Transverse colon (tissue), 4 donors: ENCODE measurements around the gene DCP1B. TPM values are rescaled to one million over a fixed set of nuclear protein-coding genes. Genes with fewer than 3 reads are reported as not detected.

Experiments used
- DNase-seq: peaks from one replicate; pipeline ENCODE4 v3.0.0-alpha.2; 2019
- H3K27ac ChIP-seq, 4 donors: fragments of 200-600 bp; sonication (generic); 2 replicates each; pipeline ENCODE4 v1.5.1; 2016 to 2018; ENCODE audit warnings: inconsistent platforms in 4 of 4
- H3K27me3 ChIP-seq: fragments of 200-600 bp; sonication (generic); 2 replicates; pipeline ENCODE4 v1.5.1; 2017; ENCODE audit warnings: inconsistent platforms
- H3K36me3 ChIP-seq, 4 donors: fragments of 200-600 bp; sonication (generic); 2 replicates each; pipeline ENCODE4 v1.5.1; 2017 to 2019; ENCODE audit warnings: inconsistent platforms in 4 of 4
- H3K4me1 ChIP-seq, 4 donors: fragments of 200-600 bp; sonication (generic); 2 replicates each; pipeline ENCODE4 v1.5.1; 2017 to 2020; ENCODE audit warnings: inconsistent platforms in 4 of 4
- H3K4me3 ChIP-seq, 4 donors: fragments of 200-600 bp; sonication (generic); 1 replicate in 1 of 4; 2 replicates in 3 of 4; pipeline versions ENCODE4 v1.5.1 to v1.6.1; 2017 to 2019; ENCODE audit warnings: inconsistent platforms in 4 of 4
- H3K9me3 ChIP-seq, 2 donors: fragments of 200-600 bp; sonication (generic); 2 replicates each; pipeline ENCODE4 v1.5.1; 2017 to 2019; ENCODE audit warnings: inconsistent platforms in 2 of 2
- CTCF ChIP-seq, 5 experiments: fragments of 200-600 bp in 3 of 5; fragments of 450-650 bp in 2 of 5; sonication (generic) in 3 of 5; IDR thresholded peaks; 1 replicate in 2 of 5; 2 replicates in 3 of 5; pipeline ENCODE4 v1.5.1; 2016 to 2017; ENCODE audit warnings: antibody characterized with exemption in 5 of 5, inconsistent platforms in 3 of 5, mild to moderate bottlenecking in 2 of 5, moderate library complexity in 1 of 5
- EP300 ChIP-seq: sonication (generic); formaldehyde crosslinking; IDR thresholded peaks from one replicate; pipeline ENCODE4 v1.6.1; 2017; ENCODE audit warnings: antibody characterized with exemption, low read depth
- POLR2A ChIP-seq: fragments of 450-650 bp; IDR thresholded peaks from one replicate; pipeline ENCODE4 v1.6.1; 2016; ENCODE audit warnings: antibody characterized with exemption, mild to moderate bottlenecking, moderate library complexity
- POLR2AphosphoS5 ChIP-seq, 3 donors: sonication (generic); formaldehyde crosslinking; IDR thresholded peaks; one replicate each; pipeline ENCODE4 v1.6.1; 2016; ENCODE audit warnings: antibody characterized with exemption in 3 of 3
- WGBS, 2 donors: methylation state at CpG; one replicate each; pipeline ENCODE4 v1.1.5; 2018; ENCODE audit warnings: low coverage in 1 of 2; 5-methylcytosine and 5-hydroxymethylcytosine counted together
- in situ Hi-C, 4 donors: fragments of 200-750 bp; cut with MboI; loops; one replicate each; pipeline versions ENCODE4 v1.15.0 to v1.15.1; 2017; ENCODE audit warnings: low sequenced_read_pairs in 3 of 4, low pct_ligation_motif_present in 1 of 4, low pct_unique_long_range_greater_than_20kb in 1 of 4
- intact Hi-C: fragments of 100-400 bp; cut with DNase I; formaldehyde crosslinking; loops from one replicate; pipeline ENCODE4 v1.15.1; 2023; ENCODE audit warnings: low total_unique reads
- total RNA-seq, 4 donors: library from RNA; depleted of rRNA; stranded (reverse); fragments of >200 nt; gene quantifications; one replicate each; pipeline ENCODE4 v1.1.0, GENCODE V29; 2016

The DCP1B gene
- total RNA-seq, 4 donors from 2014 or later: 17.3 to 26.2 (median 20.6) TPM

GRCh38 chr12:1919284-1919683 lies 85.0 kb downstream of the DCP1B start:
- H3K4me1 ChIP-seq: peaks cover 0 to 5% (median 2%) of the 10 kb centered on the region in 4 donors
- TF ChIP-seq CTCF (IDR thresholded peaks at IDR 0.05) (no peak), POLR2AphosphoS5 (IDR thresholded peaks at IDR 0.05) (no peak), POLR2A (no peak), EP300 (no peak)
- WGBS, 2 donors: 83 to 85% methylated on average over 1 to 5 of the region's 5 CpGs
- no peaks in the 10 kb centered on the region for H3K9me3 ChIP-seq
- in situ Hi-C loops (no loop called here), intact Hi-C loops (loop anchor here (5.0 kb wide), 1 partner anchor 112 kb away; no protein-coding TSS in a partner anchor)
- H3K36me3 ChIP-seq: no peaks in the 10 kb centered on the region
- H3K4me3 ChIP-seq: no peak overlapping the region
- H3K27me3 ChIP-seq: peaks cover 3% of the 10 kb centered on the region
- no peak overlapping the region for H3K27ac ChIP-seq
- DNase-seq: no peak

- peaks cover 0 to 5% (median 2%) of the 10 kb centered on the region in 4 donors for H3K4me1 ChIP-seq
- DNase-seq: no peak
- WGBS, 2 donors: 81% methylated on average over 6 of the region's 6 CpGs; no CpG with 5 or more reads in 1 of the 2 donors
- peak overlapping the region in 1 of 4 donors; percentile 25 for H3K4me3 ChIP-seq
- H3K9me3 ChIP-seq: no peaks in the 10 kb centered on the region
- no peaks in the 10 kb centered on the region for H3K36me3 ChIP-seq
- in situ Hi-C loops (no loop called here), intact Hi-C loops (loop anchor here (5.0 kb wide), 1 partner anchor 112 kb away; no protein-coding TSS in a partner anchor)
- peaks cover 3% of the 10 kb centered on the region for H3K27me3 ChIP-seq
- peak overlapping the region in 1 of 4 donors; percentile 68 for H3K27ac ChIP-seq
- TF ChIP-seq CTCF (IDR thresholded peaks at IDR 0.05) (no peak), POLR2AphosphoS5 (IDR thresholded peaks at IDR 0.05) (no peak), POLR2A (no peak), EP300 (no peak)
These were observed 85.4 kb downstream of the DCP1B start for GRCh38 chr12:1918884-1919236.

- Histone ChIP-seq H3K4me1 (peaks cover 0 to 5% (median 2%) of the 10 kb centered on the region in 4 donors), H3K4me3 (peak within 1 kb of the TSS in 1 of 4 donors; percentile 25), H3K36me3 (no peaks in the 10 kb centered on the region), H3K27me3 (peaks cover 3% of the 10 kb centered on the region), H3K27ac (peak within 1 kb of the TSS; percentile 8 to 68 (median 37)), H3K9me3 (no peaks in the 10 kb centered on the region)
- intact Hi-C loops: loop anchor here (5.0 kb wide), 1 partner anchor 111 kb away; no protein-coding TSS in a partner anchor
- TF ChIP-seq EP300 (no peak), POLR2A (no peak), CTCF (IDR thresholded peaks at IDR 0.05) (no peak)
- 68 to 74% methylated on average over 6 to 18 of the region's 18 CpGs for WGBS, 2 donors
- DNase-seq: no peak
- in situ Hi-C loops: no loop called here
These were observed 86.0 kb downstream of the DCP1B start, which contains the start of gene CACNA2D4 for GRCh38 chr12:1918081-1918883. Gene CACNA2D4 (minus strand): TSS chr12:1918652. CDS start chr12:1918473, 179 bp downstream.

GRCh38 chr12:1917172-1918070 lies 86.8 kb downstream of the DCP1B start:
- no peak for DNase-seq
- 74 to 79% methylated on average over 9 to 22 of the region's 22 CpGs for WGBS, 2 donors
- in situ Hi-C loops: no loop called here
- Histone ChIP-seq H3K4me1 (peaks cover 0 to 5% (median 2%) of the 10 kb centered on the region in 4 donors), H3K27ac (peak overlapping the region in 3 of 4 donors; percentile 8 to 68 (median 53)), H3K9me3 (no peaks in the 10 kb centered on the region), H3K27me3 (peaks cover under 1% of the 10 kb centered on the region), H3K36me3 (no peaks in the 10 kb centered on the region), H3K4me3 (peak overlapping the region in 1 of 4 donors; percentile 25)
- intact Hi-C loops: loop anchor here (5.0 kb wide), 1 partner anchor 110 kb away; no protein-coding TSS in a partner anchor
- TF ChIP-seq POLR2A: peak; percentile 22
- TF ChIP-seq CTCF (IDR thresholded peaks at IDR 0.05): no peak
- TF ChIP-seq POLR2AphosphoS5 (IDR thresholded peaks at IDR 0.05): no peak
- no peak for TF ChIP-seq EP300
